Measurements from ENCODE around the gene C5. TPM values are rescaled to one million over a fixed set of nuclear protein-coding genes. Genes with fewer than 3 reads are reported as not detected.

C5 gene
- total RNA-seq, 4 donors from 2014 or later, result 3.6 to 6.6 (median 4.6) TPM

- Histone ChIP-seq H3K4me1 (peaks cover 25 to 63% (median 44%) of the 10 kb centered on the region in 4 donors), H3K27ac (replicated peaks in 1 of 4) (peak overlapping the region; percentile 49 to 80 (median 76)), H3K4me3 (no peak overlapping the region), H3K36me3 (peaks cover 0 to 3% (median 0%) of the 10 kb centered on the region in 4 donors), H3K9me3 (peaks cover 0 to under 1% (median 0%) of the 10 kb centered on the region in 4 donors), H3K27me3 (no peaks in the 10 kb centered on the region)
- TF ChIP-seq POLR2AphosphoS5 (IDR thresholded peaks at IDR 0.05), result no peak
- TF ChIP-seq EP300 (IDR thresholded peaks at IDR 0.05), result no peak
- no peak for TF ChIP-seq POLR2A (IDR thresholded peaks at IDR 0.05; ENCODE audit: low read depth)
- TF ChIP-seq CTCF (IDR thresholded peaks at IDR 0.05), result no peak
- intact Hi-C loops (cut with DNase I), result no loop called here
- no peak for DNase-seq (ENCODE audit: extremely low spot score)
- WGBS, result 76% methylated on average over 7 of the region's 7 CpGs
These were observed 127.5 kb downstream of the C5 start for GRCh38 chr9:120922404-120923195.

- H3K27me3 ChIP-seq, result no peaks in the 10 kb centered on the region
- no peak for DNase-seq (ENCODE audit: extremely low spot score)
- peaks cover 0 to 3% (median 0%) of the 10 kb centered on the region in 4 donors for H3K9me3 ChIP-seq
- peaks cover 29 to 66% (median 47%) of the 10 kb centered on the region in 4 donors for H3K4me1 ChIP-seq
- H3K4me3 ChIP-seq, result no peak overlapping the region
- peak overlapping the region; percentile 49 to 80 (median 76) for H3K27ac ChIP-seq (replicated peaks in 1 of 4)
- peaks cover 0 to 5% (median 0%) of the 10 kb centered on the region in 4 donors for H3K36me3 ChIP-seq
- TF ChIP-seq CTCF (IDR thresholded peaks at IDR 0.05), result no peak
- TF ChIP-seq POLR2A (IDR thresholded peaks at IDR 0.05; ENCODE audit: low read depth), result no peak
- 55% methylated on average over 7 of the region's 8 CpGs for WGBS
- intact Hi-C loops (cut with DNase I), result no loop called here
These were observed 128.4 kb downstream of the C5 start for GRCh38 chr9:120921661-120922181.

GRCh38 chr9:120920806-120921178, 129.3 kb downstream of the C5 start:
- no peak for DNase-seq (ENCODE audit: extremely low spot score)
- WGBS, result 62% methylated on average over 2 of the region's 3 CpGs
- peaks cover 31 to 67% (median 54%) of the 10 kb centered on the region in 4 donors for H3K4me1 ChIP-seq
- H3K36me3 ChIP-seq, result peaks cover 0 to 5% (median 0%) of the 10 kb centered on the region in 4 donors
- no peaks in the 10 kb centered on the region for H3K27me3 ChIP-seq
- peak overlapping the region; percentile 74 to 83 (median 80) for H3K27ac ChIP-seq (replicated peaks in 1 of 4)
- peaks cover 0 to 3% (median 0%) of the 10 kb centered on the region in 4 donors for H3K9me3 ChIP-seq
- H3K4me3 ChIP-seq, result no peak overlapping the region
- intact Hi-C loops (cut with DNase I), result no loop called here
- TF ChIP-seq CTCF (IDR thresholded peaks at IDR 0.05), result no peak
- TF ChIP-seq POLR2AphosphoS5 (IDR thresholded peaks at IDR 0.05), result no peak
- TF ChIP-seq POLR2A (IDR thresholded peaks at IDR 0.05; ENCODE audit: low read depth), result no peak
- TF ChIP-seq EP300 (IDR thresholded peaks at IDR 0.05), result no peak

- WGBS, result 85% methylated on average over 3 of the region's 6 CpGs
- Histone ChIP-seq H3K36me3 (peaks cover 0 to 5% (median 0%) of the 10 kb centered on the region in 4 donors), H3K4me3 (no peak overlapping the region), H3K4me1 (peaks cover 31 to 70% (median 60%) of the 10 kb centered on the region in 4 donors), H3K27me3 (no peaks in the 10 kb centered on the region), H3K9me3 (peaks cover 0 to 3% (median 0%) of the 10 kb centered on the region in 4 donors), H3K27ac (replicated peaks in 1 of 4) (peak overlapping the region; percentile 74 to 83 (median 80))
- intact Hi-C loops (cut with DNase I), result no loop called here
- no peak for TF ChIP-seq EP300 (IDR thresholded peaks at IDR 0.05)
- no peak for TF ChIP-seq CTCF (IDR thresholded peaks at IDR 0.05)
- no peak for TF ChIP-seq POLR2A (IDR thresholded peaks at IDR 0.05; ENCODE audit: low read depth)
- no peak for TF ChIP-seq POLR2AphosphoS5 (IDR thresholded peaks at IDR 0.05)
- DNase-seq (ENCODE audit: extremely low spot score), result no peak
These were observed 130.0 kb downstream of the C5 start for GRCh38 chr9:120919843-120920805.
